GM12873 (cell line): ENCODE results near the gene PPFIA4.
A peak's percentile ranks its signal among the peaks of the same experiment; 100 is the strongest.

Experiments
- CTCF ChIP-seq: IDR thresholded peaks from 2 replicates; pipeline ENCODE4 v1.5.1; 2012; ENCODE audit warnings: low read depth, mild to moderate bottlenecking, moderate library complexity, low read length, control low read depth; ENCODE audit not compliant: insufficient read depth; ENCODE audit errors: missing control alignments

PPFIA4 gene

GRCh38 chr1:203006948-203007871 lies 19.1 kb upstream of the PPFIA4 start, which contains the start of gene TMEM183A:
Gene TMEM183A (plus strand): TSS chr1:203007374. CDS start chr1:203007466, 92 bp downstream.
- no peak for TF ChIP-seq CTCF

- no peak for TF ChIP-seq CTCF
Observed at GRCh38 chr1:203009185-203009584, 17.1 kb upstream of the PPFIA4 start.

- no peak for TF ChIP-seq CTCF
Observed at GRCh38 chr1:203011582-203011981, 14.7 kb upstream of the PPFIA4 start.

GRCh38 chr1:203017061-203017460 lies 9.2 kb upstream of the PPFIA4 start:
- no peak for TF ChIP-seq CTCF

- TF ChIP-seq CTCF: no peak
Observed at GRCh38 chr1:203017692-203018091, 8.6 kb upstream of the PPFIA4 start.

- no peak for TF ChIP-seq CTCF
Observed at GRCh38 chr1:203025686-203026030, 633 bp upstream of the PPFIA4 start.

GRCh38 chr1:203026666-203027663 lies 674 bp downstream of the PPFIA4 start:
- peak; percentile 8 for TF ChIP-seq CTCF
